Neutrophil (primary cell): ENCODE measurements around the gene CERCAM.
"Not testable (repeated sequence)": the region's sequence is repeated elsewhere in the genome, so short reads cannot be mapped to it uniquely, and the experiment has no call there.

Source experiments
- H3K27ac ChIP-seq: fragments of 200-600 bp; sonication (generic); 2 replicates; pipeline ENCODE4 v1.5.1; 2016; ENCODE audit warnings: mild to moderate bottlenecking, moderate library complexity
- H3K27me3 ChIP-seq: fragments of 200-600 bp; sonication (generic); 2 replicates; pipeline ENCODE4 v1.6.0; 2016; ENCODE audit warnings: mild to moderate bottlenecking
- H3K36me3 ChIP-seq: fragments of 200-600 bp; sonication (generic); 2 replicates; pipeline ENCODE4 v1.5.1; 2017
- H3K4me1 ChIP-seq, 2 experiments: fragments of 200-600 bp in 1 of 2; sonication (generic) in 1 of 2; 1 replicate in 1 of 2; 2 replicates in 1 of 2; pipeline versions ENCODE4 v1.5.1 to v1.6.1; 2013 to 2016; ENCODE audit warnings: low read depth in 1 of 2, low read length in 1 of 2, mild to moderate bottlenecking in 1 of 2, moderate library complexity in 1 of 2; ENCODE audit not compliant: control insufficient read depth in 1 of 2, insufficient read depth in 1 of 2
- H3K4me3 ChIP-seq, 2 experiments: fragments of 200-600 bp in 1 of 2; sonication (generic) in 1 of 2; 1 replicate in 1 of 2; 2 replicates in 1 of 2; pipeline ENCODE4 v1.5.1; 2013 to 2016; ENCODE audit warnings: low read depth in 1 of 2, low read length in 1 of 2, mild to moderate bottlenecking in 1 of 2, moderate library complexity in 1 of 2
- H3K9me3 ChIP-seq: fragments of 200-600 bp; sonication (generic); 2 replicates; pipeline ENCODE4 v1.5.1; 2016
- TF ChIP-seq, protein P1 (sequence below): fragments of 200-600 bp; sonication (generic); IDR thresholded peaks from 2 replicates; pipeline ENCODE4 v1.5.1; 2016; ENCODE audit warnings: antibody characterized with exemption

Gene CERCAM

DNA sequence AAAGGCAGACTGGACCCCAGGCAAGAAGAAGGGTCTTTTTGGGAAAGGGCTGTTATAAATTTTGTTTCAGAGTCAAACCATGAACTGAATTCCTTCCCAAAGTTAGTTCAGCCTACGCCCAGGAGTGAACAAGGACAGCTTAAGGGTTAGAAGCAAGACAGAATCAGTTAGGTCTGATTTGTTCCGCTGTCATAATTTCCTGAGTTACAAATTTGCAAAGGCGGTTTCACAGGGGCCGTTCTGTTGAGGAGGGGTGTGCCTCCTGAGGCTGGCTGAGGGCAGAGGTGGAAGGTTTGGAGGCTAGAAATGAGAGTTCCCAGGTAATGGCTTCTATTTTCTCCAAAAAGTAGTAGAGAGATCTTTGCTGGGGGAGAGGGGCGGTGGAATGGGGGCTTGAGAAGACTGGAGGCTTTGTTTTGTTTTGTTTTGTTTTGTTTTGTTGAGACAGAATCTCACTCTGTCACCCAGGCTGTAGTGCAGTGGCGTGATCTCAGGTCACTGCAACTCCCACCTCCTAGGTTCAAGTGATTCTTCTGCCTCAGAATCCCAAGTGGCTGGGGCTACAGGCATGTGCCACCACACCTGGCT is 4.1 kb upstream of the CERCAM start:
- H3K27me3 ChIP-seq, result peaks cover 96% of the 10 kb centered on the region
- H3K4me3 ChIP-seq, result no peak overlapping the region
- H3K9me3 ChIP-seq, result no peaks in the 10 kb centered on the region
- no peaks in the 10 kb centered on the region for H3K36me3 ChIP-seq
- TF ChIP-seq, protein P1, sequence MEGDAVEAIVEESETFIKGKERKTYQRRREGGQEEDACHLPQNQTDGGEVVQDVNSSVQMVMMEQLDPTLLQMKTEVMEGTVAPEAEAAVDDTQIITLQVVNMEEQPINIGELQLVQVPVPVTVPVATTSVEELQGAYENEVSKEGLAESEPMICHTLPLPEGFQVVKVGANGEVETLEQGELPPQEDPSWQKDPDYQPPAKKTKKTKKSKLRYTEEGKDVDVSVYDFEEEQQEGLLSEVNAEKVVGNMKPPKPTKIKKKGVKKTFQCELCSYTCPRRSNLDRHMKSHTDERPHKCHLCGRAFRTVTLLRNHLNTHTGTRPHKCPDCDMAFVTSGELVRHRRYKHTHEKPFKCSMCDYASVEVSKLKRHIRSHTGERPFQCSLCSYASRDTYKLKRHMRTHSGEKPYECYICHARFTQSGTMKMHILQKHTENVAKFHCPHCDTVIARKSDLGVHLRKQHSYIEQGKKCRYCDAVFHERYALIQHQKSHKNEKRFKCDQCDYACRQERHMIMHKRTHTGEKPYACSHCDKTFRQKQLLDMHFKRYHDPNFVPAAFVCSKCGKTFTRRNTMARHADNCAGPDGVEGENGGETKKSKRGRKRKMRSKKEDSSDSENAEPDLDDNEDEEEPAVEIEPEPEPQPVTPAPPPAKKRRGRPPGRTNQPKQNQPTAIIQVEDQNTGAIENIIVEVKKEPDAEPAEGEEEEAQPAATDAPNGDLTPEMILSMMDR, result no peak
- H3K4me1 ChIP-seq, result peaks cover 10 to 19% of the 10 kb centered on the region in 2 experiments
- no peak overlapping the region for H3K27ac ChIP-seq

DNA sequence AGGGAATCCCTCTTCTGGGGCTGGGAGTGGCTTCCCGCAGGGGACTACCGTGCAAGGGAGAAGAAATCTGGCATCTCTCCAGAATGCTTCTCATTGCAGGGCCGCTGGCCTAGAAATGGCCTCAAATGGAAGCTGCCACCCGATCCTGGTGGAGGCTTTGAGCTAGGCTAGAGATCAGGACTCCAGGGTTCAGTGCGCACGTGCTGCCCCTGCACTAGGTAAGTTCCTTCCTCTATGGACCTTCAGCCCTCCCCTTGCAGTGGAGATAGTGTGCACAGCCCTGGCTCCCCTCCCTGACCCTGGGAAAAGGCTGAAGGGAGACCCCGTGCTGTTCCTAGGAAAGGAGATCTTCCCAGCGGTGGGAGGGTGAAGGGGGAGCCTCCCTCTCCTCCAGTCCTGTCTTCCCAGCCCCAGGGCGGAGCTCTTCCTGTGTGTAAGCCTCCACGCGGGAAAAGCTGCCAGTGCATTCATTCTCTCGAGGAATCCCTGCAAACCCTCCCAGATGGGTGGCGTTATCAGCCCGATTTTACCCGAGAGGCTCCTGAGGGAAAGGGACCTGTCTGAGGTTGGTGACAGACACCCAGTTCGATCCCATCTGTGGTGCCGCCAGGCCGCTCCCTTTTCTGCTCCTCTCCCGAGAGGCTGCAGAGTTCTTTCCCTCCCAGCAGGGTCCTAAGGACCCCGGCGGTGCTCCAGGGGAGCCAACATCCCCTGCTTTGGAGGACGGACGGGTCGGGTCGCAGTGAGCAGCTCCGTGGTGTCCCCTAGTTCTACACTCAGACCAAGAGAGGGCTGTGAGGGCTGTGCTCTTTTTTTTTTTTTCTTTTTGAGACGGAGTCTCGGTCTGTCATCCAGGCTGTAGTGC is 1.4 kb upstream of the CERCAM start:
- Histone ChIP-seq H3K4me1 (peaks cover 10 to 19% of the 10 kb centered on the region in 2 experiments), H3K27ac (no peak overlapping the region), H3K9me3 (no peaks in the 10 kb centered on the region), H3K27me3 (peaks cover 88% of the 10 kb centered on the region), H3K36me3 (no peaks in the 10 kb centered on the region), H3K4me3 (no peak overlapping the region)
- TF ChIP-seq, protein P1, result no peak

DNA sequence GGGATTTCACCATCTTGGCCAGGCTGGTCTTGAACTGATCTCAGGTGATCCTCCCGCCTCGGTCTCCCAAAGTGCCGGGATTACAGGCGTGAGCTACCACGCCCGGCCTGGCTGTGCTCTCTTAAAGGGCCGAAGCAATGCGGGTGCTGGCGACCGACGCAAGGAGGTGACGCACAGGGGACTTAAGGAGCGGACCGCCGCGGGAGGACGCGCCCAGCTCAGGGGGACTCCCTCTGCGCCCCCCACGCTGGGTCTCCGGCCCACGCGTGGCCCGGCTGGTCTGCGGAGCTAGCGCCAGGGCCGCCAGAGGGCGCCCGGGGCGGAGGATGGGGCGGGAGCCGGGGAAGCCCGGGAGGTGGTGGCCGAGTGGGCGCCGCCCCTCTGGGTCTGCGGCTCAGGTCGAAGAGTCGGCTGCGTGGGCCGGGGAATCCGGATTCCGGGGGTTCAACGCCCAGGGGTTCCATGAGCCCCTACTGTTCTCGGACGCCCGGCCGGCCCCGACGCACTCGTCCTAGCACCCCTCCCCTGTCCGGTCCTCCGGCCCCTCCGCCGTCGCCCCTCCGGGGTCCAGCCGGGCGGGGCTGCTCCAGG is 502 bp upstream of the CERCAM start:
- TF ChIP-seq, protein P1, result peak; percentile 36
- peak overlapping the region; percentile 74 to 81 for H3K4me3 ChIP-seq
- H3K27ac ChIP-seq, result no peak overlapping the region

DNA sequence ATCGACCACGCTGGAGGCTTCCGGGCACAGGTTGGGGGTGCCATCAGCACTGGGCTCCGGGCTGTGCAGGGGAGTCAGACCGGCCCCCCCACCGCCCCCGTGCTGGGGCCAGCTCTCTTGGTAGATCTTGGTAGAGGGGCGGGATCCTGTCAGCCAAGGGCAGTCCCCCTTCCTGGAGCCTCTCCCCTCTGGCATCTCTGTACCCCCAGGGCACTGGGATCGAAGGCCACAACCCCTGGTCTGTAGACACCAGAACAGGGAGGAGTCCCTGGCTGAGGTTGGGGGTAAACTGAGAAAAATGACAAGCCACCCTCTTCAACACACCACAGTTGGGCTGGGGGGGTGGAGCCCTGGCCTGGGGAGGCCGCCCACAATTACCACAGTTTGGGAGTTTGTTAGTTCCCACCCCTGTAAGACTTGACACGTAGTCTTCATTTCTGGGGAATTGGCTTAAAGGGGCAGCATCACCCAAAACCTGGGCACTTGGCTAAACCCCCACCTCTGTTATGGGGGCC is 882 bp downstream of the CERCAM start:
- no peak overlapping the region for H3K4me3 ChIP-seq
- H3K27ac ChIP-seq, result no peak overlapping the region
- H3K36me3 ChIP-seq, result no peaks in the 10 kb centered on the region
- TF ChIP-seq, protein P1, result no peak
- peaks cover 66% of the 10 kb centered on the region for H3K27me3 ChIP-seq
- peaks cover 10 to 14% of the 10 kb centered on the region in 2 experiments for H3K4me1 ChIP-seq
- no peaks in the 10 kb centered on the region for H3K9me3 ChIP-seq

More for the DNA sequence above, 502 bp upstream of the CERCAM start:
- Histone ChIP-seq H3K4me1 (peaks cover 10 to 19% of the 10 kb centered on the region in 2 experiments), H3K36me3 (no peaks in the 10 kb centered on the region), H3K9me3 (no peaks in the 10 kb centered on the region), H3K27me3 (peaks cover 79% of the 10 kb centered on the region)

DNA sequence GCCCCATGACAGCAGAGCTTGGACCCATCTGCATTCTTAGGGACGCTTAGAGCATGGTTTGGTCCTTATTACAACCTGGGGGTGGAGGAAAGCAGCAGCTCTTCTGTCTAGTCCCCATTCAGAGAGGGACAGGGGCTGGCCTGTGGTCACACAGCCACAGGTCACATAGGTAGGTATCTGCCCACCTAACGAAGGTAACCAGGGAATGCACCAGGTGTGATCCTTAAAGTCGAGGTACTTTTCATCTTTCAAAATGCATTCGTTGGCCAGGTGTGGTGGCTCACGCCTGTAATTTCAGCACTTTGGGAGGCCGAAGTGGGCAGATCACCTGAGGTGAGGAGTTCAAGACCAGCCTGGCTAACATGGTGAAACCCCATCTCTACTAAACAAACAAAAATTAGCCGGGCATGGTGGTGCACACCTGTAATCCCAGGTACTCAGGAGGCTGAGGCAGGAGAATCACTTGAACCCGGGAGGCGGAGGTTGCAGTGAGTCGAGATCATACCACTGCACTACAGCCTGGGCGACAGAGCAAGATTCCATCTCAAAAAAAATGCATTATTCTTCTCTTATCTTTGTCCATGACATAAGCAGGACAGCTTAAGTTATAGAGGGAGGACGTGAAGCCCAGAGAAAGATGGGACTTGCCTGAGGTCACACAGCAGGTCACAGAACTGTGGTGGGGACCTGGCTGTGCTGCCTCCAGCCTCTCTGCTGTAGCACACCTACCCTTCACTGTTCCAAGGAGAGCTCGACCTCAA is 1.5 kb downstream of the CERCAM start:
- Histone ChIP-seq H3K27me3 (peaks cover 59% of the 10 kb centered on the region), H3K4me1 (peaks cover 10 to 14% of the 10 kb centered on the region in 2 experiments)
- H3K36me3 ChIP-seq, H3K4me3 ChIP-seq, H3K27ac ChIP-seq, H3K9me3 ChIP-seq: not testable (repeated sequence)
